ENCODE results near the gene PNMA8C.

DNA sequence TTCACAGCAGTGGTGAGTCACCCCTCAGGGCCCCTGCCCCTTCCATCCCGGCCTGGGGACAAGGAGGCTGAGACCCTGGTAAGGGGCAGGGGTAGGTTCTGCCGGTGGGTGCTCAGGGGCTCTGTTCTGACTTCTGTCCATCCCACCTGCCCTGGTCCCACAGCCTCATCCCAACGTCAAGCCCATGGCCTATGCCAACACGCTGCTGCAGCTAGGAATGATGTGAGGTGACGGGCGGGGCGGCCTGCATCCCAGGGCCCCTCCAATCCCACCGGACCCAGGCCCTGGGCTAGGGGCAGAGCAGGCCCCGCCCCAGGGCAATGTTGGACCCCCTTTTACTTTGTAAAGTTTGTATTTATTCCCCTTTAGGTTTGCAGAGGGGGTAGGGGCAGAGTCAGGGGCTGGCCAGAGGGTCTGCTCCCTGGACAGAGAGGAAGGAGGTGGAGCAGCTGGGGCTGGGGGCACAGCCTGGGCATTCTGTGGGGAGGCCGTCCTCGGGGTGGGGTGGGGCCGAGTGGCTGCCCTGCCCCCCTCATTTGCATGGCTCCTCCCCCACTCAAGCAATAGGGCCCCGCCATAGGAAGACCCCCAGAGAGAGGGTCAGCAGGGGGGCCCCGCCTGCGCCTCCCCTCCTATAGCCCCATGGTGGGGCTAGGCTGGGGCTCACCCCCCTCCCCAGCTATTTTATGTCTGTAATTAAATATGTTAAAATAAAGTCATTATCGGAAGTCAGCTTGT, 38.4 kb downstream of the PNMA8C start:
- TF ChIP-seq POLR2A (IDR thresholded peaks at IDR 0.05) (no peak), POLR2AphosphoS5 (IDR thresholded peaks at IDR 0.05) (no peak)
- TF ChIP-seq, protein P1, sequence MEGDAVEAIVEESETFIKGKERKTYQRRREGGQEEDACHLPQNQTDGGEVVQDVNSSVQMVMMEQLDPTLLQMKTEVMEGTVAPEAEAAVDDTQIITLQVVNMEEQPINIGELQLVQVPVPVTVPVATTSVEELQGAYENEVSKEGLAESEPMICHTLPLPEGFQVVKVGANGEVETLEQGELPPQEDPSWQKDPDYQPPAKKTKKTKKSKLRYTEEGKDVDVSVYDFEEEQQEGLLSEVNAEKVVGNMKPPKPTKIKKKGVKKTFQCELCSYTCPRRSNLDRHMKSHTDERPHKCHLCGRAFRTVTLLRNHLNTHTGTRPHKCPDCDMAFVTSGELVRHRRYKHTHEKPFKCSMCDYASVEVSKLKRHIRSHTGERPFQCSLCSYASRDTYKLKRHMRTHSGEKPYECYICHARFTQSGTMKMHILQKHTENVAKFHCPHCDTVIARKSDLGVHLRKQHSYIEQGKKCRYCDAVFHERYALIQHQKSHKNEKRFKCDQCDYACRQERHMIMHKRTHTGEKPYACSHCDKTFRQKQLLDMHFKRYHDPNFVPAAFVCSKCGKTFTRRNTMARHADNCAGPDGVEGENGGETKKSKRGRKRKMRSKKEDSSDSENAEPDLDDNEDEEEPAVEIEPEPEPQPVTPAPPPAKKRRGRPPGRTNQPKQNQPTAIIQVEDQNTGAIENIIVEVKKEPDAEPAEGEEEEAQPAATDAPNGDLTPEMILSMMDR (IDR thresholded peaks at IDR 0.05): no peak

All from breast epithelium (tissue), 3 donors.